ENCODE measurements around the gene SQSTM1. TPM values are rescaled to one million over a fixed set of nuclear protein-coding genes. Genes with fewer than 3 reads are reported as not detected.

SQSTM1 gene
- total and polyA plus RNA-seq, 2 of the 8 experiments (the other 6 are each of a cell fraction or from before 2014, with no cell fraction given), result 78.6 to 110 TPM

DNA sequence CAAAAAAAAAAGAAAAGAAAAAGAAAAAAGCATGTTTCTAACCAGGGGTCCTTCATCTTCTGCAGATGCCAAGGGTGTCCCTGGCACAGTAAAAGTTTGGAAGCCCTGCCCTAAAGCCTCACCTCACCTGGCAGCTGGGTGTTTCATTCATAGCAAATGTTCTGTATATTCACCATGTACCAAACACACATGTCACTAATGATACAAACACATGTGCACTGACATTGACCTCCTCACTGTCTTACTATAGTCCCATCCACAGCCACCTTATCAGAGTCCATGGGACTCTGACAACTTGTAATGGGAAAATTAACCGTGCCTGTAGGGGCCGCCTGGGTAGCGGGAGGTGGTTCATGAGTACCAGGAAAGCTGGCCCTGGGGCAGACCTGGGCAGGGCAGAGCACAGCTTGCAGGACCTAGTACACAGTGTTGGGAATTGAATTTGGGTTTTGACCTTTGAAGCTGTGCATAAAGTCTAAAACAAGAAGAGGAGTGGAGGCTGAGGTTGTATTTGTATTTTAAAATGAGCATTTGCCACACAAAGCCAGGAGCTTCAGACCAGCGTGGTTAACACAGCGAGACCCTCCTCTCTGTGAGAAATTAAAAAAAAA, 7.6 kb upstream of the SQSTM1 start (continued):
- TF ChIP-seq, protein P1, sequence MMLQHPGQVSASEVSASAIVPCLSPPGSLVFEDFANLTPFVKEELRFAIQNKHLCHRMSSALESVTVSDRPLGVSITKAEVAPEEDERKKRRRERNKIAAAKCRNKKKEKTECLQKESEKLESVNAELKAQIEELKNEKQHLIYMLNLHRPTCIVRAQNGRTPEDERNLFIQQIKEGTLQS (IDR thresholded peaks at IDR 0.05; ENCODE audit: insufficient read depth, low read depth, low read length), result no peak
- no peak for TF ChIP-seq TBP (IDR thresholded peaks at IDR 0.05; ENCODE audit: low read depth, low read length)
- TF ChIP-seq EP300 (IDR thresholded peaks at IDR 0.05; ENCODE audit: borderline replicate concordance in 1 of 2, low read depth in 2 of 2, low read length in 2 of 2), result no peak
- no peak for TF ChIP-seq SP2 (IDR thresholded peaks at IDR 0.05; ENCODE audit: low read length)
- TF ChIP-seq POU5F1 (IDR thresholded peaks at IDR 0.05; ENCODE audit: low read depth, low read length), result no peak
- TF ChIP-seq KDM1A (IDR thresholded peaks at IDR 0.05; ENCODE audit: borderline replicate concordance, low read length), result no peak

Measured in H1 (cell line).